Lower leg skin (tissue), 4 donors: Measurements from ENCODE around the gene ELP4. TPM values are rescaled to one million over a fixed set of nuclear protein-coding genes. Genes with fewer than 3 reads are reported as not detected.

Experiments used
- DNase-seq, 2 donors: peaks; one replicate each; pipeline ENCODE4 v3.0.0-alpha.2; 2019; ENCODE audit warnings: low spot score in 2 of 2
- H3K4me3 ChIP-seq: fragments of 200-600 bp; sonication (generic); 2 replicates; pipeline ENCODE4 v1.5.1; 2017; ENCODE audit warnings: mild to moderate bottlenecking, low read depth; ENCODE audit not compliant: poor library complexity, severe bottlenecking
- CTCF ChIP-seq, 3 donors: fragments of 450-650 bp; IDR thresholded peaks; one replicate each; pipeline ENCODE4 v1.5.1; 2016; ENCODE audit warnings: antibody characterized with exemption in 3 of 3, mild to moderate bottlenecking in 3 of 3, moderate library complexity in 2 of 3
- POLR2A ChIP-seq, 2 donors: fragments of 450-650 bp; IDR thresholded peaks; one replicate each; pipeline ENCODE4 v1.6.1; 2016 to 2017; ENCODE audit warnings: antibody characterized with exemption in 2 of 2, mild to moderate bottlenecking in 1 of 2, moderate library complexity in 1 of 2
- WGBS, 2 donors: methylation state at CpG; one replicate each; pipeline ENCODE4 v1.1.5; 2018; 5-methylcytosine and 5-hydroxymethylcytosine counted together
- intact Hi-C: fragments of 100-400 bp; cut with DNase I; formaldehyde crosslinking; loops from one replicate; pipeline ENCODE4 v1.15.0; 2023; ENCODE audit warnings: low total_unique reads
- total RNA-seq, 4 donors: library from RNA; depleted of rRNA; stranded (reverse); fragments of >200 nt; gene quantifications; one replicate each; pipeline ENCODE4 v1.1.0, GENCODE V29; 2016

Gene ELP4
- total RNA-seq, 4 donors from 2014 or later = 20.6 to 23.3 (median 22.2) TPM

DNA sequence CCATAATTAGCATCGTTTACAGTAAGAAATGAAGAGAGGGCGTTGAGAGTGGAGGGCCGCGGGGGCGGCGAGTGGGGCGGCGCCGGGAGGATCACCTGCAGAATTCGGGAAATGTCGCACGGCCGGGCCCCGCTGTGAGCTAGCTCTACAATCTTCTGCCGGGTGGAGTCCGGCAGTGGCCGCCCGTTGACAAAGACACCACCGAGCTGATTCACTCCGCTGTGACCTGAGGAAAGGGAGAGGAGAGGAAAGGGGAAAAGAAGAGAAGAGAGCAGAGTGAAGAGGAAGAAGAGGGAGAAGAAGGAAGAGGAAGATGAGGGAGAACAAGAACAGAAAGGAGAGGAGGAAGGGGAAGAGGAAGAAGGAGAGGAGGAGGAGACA is 293.0 kb downstream of the ELP4 start:
- no peak for TF ChIP-seq POLR2A (IDR thresholded peaks at IDR 0.05)
- TF ChIP-seq CTCF (IDR thresholded peaks at IDR 0.05) = no peak
- WGBS, 2 donors = 17 to 18% methylated on average over 20 of the region's 20 CpGs
- DNase-seq = peak in 1 of 2 donors; percentile 81
- H3K4me3 ChIP-seq = no peak overlapping the region
- intact Hi-C loops = no loop called here

DNA sequence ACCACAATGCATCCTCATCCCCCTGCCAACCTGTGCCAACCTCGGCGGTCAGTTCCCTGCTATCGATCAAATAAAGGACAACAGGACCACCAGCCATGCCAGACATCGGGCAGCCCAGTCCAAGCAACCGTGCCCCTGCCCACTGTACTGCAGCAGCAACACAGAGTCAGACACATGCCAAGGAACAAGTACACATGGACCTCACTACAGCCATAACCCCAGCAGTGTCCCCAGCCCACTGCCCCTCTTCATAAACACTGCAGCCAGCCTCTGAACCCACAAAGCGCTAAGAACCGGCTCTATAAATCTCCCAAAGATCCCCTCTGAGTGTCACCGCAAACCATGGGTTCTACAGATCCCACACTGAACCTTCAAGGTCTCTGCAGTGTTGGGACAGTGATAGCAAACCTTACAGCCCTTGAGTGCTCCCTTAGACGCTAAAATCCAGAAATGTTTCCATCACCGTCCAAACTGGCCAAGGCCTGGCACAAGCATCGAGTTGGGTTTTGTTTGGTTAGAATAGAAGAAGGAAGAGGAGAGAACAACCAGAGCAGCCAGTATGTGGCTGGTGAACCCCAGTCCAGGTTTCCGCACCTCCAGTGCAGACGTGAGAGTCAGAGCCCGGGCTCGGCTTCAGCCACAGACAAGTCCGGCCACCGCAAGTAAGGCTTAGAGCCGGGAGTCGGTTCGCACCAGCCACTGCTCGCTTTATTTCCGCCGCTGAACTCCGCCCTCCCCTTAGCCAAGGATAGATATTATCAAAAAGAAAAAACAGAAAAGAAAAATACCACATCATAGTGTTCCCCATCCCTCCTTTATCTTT is 293.6 kb downstream of the ELP4 start:
- no peak overlapping the region for H3K4me3 ChIP-seq
- peak in 1 of 2 donors; percentile 61 for DNase-seq
- TF ChIP-seq CTCF (IDR thresholded peaks at IDR 0.05) (no peak), POLR2A (IDR thresholded peaks at IDR 0.05) (no peak)
- intact Hi-C loops = no loop called here
- WGBS, 2 donors = 12 to 29% methylated on average over 24 of the region's 24 CpGs

DNA sequence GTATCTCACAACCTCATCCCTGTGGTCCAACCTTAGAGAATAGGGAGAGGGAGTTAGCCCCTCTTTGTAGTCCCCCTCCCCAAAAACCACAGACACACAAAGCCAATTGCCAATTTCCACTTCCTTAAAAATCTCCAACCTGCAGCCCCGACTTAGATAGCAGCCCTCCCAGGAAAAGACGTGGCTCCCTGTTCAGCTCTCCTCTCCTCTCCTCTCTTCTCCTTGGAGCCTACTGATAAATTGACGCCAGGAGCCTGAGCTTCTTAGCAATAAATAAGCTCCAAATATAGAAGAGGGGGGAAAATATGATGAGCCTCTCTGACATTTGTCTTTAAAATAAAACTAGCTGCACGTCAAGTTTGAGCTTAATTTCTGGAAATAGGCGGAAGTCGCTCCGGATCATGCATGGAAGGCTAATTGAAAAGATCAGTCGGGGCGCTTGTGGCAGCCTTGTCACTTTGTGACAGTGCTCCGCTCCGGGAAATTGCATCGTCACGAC is 294.3 kb downstream of the ELP4 start:
- no peak for TF ChIP-seq POLR2A (IDR thresholded peaks at IDR 0.05)
- TF ChIP-seq CTCF (IDR thresholded peaks at IDR 0.05) = no peak
- WGBS, 2 donors = 6 to 12% methylated on average over 13 of the region's 13 CpGs
- no peak overlapping the region for H3K4me3 ChIP-seq
- DNase-seq = peak in 1 of 2 donors; percentile 84
- intact Hi-C loops = no loop called here

- peak in 1 of 2 donors; percentile 80 for DNase-seq
- WGBS, 2 donors = 4% methylated on average over 35 to 41 of the region's 41 CpGs
- intact Hi-C loops = no loop called here
Observed at GRCh38 chr11:31804312-31805036, 294.9 kb downstream of the ELP4 start.

DNA sequence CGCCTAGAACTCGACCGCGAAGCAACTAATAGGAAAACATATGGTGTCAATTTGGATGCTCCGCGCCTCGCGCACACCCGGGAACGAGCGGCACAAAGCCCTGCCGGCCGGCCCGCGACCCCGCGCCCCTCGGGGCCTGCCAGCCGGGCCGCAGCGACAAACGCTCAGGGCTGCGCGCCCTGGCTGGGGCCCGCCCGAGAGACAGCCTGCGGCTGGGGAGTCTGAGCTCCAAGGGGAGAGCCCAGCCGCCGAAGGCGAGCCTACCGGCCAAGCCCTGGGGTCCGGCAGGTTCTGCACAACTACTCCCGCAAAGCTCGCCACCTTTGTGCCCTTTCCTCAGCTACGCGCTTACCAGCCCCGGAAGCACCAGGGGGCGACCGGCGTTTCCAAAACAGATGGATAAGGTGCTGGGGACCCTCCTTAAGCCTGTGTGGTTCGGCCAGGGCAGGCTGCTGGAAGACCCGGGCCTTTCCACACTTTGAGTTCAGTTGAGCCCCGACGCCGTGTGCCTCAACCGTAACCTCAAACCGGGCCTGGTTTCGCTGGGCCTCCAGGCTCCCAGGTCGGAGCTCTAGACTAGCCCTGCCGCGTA is 295.6 kb downstream of the ELP4 start:
- peak in 1 of 2 donors; percentile 69 for DNase-seq
- TF ChIP-seq POLR2A (IDR thresholded peaks at IDR 0.05) = no peak
- no peak for TF ChIP-seq CTCF (IDR thresholded peaks at IDR 0.05)
- no peak overlapping the region for H3K4me3 ChIP-seq
- 12% methylated on average over 31 to 51 of the region's 51 CpGs for WGBS, 2 donors
- intact Hi-C loops = no loop called here

More at GRCh38 chr11:31804312-31805036, 294.9 kb downstream of the ELP4 start:
- no peak overlapping the region for H3K4me3 ChIP-seq
- TF ChIP-seq CTCF (IDR thresholded peaks at IDR 0.05) (no peak), POLR2A (IDR thresholded peaks at IDR 0.05) (no peak)
